ENCODE measurements around the gene IFNA16.
"Not testable (repeated sequence)": the region's sequence is repeated elsewhere in the genome, so short reads cannot be mapped to it uniquely, and the experiment has no call there.

Gene IFNA16

DNA sequence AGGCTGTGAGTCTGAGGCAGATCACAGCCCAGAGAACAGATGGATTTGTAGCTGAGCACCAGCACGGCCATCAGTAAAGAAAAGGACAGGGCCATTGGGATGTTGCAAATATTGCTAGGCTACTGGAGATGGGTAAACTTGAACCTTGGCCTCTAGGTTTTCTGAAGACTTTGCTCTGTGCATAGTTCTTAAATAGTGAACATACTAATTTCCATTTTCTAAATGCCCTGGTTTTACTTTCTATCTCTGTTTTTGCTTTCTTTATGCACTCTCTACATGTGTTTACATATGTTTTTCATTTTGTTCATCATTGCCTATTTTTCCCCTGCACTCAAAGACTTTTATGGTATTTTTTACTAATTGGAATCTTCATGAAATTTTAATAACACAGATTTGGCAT, at the start of gene IFNA16:
Gene IFNA16, minus strand, starts transcription at position 101 of the 400 bp plus-strand sequence. Its CDS starts 6 bp downstream, at position 95.
- not testable (repeated sequence) for H3K4me3 ChIP-seq (ENCODE audit: low read depth, low read length); H3K27me3 ChIP-seq (ENCODE audit: control insufficient read depth, insufficient read depth, low read length); H3K27ac ChIP-seq; H3K9me3 ChIP-seq (ENCODE audit: control insufficient read depth, low read length); H3K79me2 ChIP-seq; H3K4me2 ChIP-seq (ENCODE audit: low read length); H3K4me1 ChIP-seq; H2AFZ ChIP-seq; H3K9ac ChIP-seq; H3K36me3 ChIP-seq (ENCODE audit: control insufficient read depth, insufficient read depth, low read length)

DNA sequence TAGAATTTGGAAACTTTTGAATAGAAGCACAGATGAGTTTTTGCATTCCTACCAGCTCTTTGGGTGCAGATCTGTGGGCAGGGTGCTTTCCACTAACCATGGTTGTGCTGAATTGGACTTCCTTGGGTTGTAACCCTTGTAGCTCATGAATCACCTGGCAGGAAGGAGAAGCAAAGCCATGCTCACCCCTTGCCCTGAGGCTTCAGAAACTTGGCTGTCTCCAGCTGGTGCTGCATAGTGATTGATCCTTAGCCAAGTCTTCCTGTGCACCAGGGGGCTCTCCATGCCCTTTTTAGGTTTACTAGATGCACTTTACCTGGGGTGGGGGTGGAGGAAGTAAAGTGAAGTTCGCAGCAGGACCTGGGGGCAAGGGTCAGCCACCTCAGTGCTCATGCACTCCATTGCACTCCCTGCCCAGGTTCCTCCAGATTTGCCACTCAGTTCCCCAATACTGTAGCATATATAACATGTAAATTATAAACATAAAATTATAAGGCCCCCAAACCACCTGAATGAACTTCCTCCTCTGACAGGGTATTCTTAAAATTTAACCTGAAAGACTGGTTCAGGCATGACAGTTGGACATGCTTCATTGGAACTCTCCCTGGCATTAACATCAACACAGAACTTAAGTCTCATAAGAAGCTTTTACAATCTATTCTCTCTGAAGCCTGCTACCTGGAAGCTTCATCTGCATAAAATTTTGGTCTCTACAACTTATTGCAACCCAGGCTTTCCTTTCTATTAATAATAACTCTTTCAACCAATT, 48.5 kb upstream of the IFNA16 start:
- H3K4me1 ChIP-seq, result no peaks in the 10 kb centered on the region

DNA sequence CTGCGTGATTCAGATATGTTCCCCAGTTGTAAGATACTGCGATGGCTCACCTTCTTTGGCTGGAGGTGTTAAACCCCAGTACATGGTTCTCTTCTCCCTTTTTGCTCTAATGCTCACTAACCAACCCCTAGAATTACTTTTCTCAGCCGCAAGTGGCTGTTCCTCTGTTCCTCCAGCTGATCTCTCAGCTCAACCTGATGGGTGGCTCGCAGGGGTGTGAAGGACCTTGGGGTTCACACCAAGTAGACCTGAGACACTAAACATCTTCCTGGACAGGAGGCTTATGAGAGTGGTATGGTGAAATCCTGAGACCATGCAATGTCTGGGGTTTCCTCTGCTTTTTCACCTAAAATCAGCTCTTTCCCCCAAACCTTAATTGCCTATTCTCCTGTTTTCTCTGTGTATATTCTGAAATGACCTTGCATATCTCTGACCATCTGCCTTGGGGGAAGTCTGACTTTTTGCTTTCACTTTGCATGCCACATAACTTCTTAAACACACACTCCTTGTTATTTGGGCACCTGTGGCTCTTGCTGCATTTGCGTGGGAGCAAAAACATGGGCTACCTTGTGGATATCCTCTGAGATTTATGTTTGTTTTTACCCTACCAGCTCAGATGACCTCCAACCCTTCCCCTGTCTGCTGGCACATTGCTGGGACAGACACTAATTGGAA, 38.6 kb upstream of the IFNA16 start:
- no peak overlapping the region for H3K9ac ChIP-seq
- no peaks in the 10 kb centered on the region for H3K36me3 ChIP-seq (ENCODE audit: control insufficient read depth, insufficient read depth, low read length)
- no peaks in the 10 kb centered on the region for H3K27me3 ChIP-seq (ENCODE audit: control insufficient read depth, insufficient read depth, low read length)
- no peaks in the 10 kb centered on the region for H3K4me1 ChIP-seq
- no peak overlapping the region for H3K4me2 ChIP-seq (ENCODE audit: low read length)
- H2AFZ ChIP-seq, result no peak overlapping the region
- no peaks in the 10 kb centered on the region for H3K79me2 ChIP-seq
- no peak overlapping the region for H3K27ac ChIP-seq
- no peak overlapping the region for H3K4me3 ChIP-seq (ENCODE audit: low read depth, low read length)
- TF ChIP-seq, protein P1, sequence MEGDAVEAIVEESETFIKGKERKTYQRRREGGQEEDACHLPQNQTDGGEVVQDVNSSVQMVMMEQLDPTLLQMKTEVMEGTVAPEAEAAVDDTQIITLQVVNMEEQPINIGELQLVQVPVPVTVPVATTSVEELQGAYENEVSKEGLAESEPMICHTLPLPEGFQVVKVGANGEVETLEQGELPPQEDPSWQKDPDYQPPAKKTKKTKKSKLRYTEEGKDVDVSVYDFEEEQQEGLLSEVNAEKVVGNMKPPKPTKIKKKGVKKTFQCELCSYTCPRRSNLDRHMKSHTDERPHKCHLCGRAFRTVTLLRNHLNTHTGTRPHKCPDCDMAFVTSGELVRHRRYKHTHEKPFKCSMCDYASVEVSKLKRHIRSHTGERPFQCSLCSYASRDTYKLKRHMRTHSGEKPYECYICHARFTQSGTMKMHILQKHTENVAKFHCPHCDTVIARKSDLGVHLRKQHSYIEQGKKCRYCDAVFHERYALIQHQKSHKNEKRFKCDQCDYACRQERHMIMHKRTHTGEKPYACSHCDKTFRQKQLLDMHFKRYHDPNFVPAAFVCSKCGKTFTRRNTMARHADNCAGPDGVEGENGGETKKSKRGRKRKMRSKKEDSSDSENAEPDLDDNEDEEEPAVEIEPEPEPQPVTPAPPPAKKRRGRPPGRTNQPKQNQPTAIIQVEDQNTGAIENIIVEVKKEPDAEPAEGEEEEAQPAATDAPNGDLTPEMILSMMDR (IDR thresholded peaks at IDR 0.05), result no peak
- H3K9me3 ChIP-seq (ENCODE audit: control insufficient read depth, low read length), result no peaks in the 10 kb centered on the region

More for the DNA sequence above, 48.5 kb upstream of the IFNA16 start:
- no peaks in the 10 kb centered on the region for H3K79me2 ChIP-seq
- H3K36me3 ChIP-seq (ENCODE audit: control insufficient read depth, insufficient read depth, low read length), result no peaks in the 10 kb centered on the region
- no peak overlapping the region for H3K9ac ChIP-seq
- H2AFZ ChIP-seq, result no peak overlapping the region
- no peak overlapping the region for H3K27ac ChIP-seq
- no peaks in the 10 kb centered on the region for H3K27me3 ChIP-seq (ENCODE audit: control insufficient read depth, insufficient read depth, low read length)
- no peak overlapping the region for H3K4me3 ChIP-seq (ENCODE audit: low read depth, low read length)
- H3K4me2 ChIP-seq (ENCODE audit: low read length), result no peak overlapping the region
- TF ChIP-seq, protein P1 (IDR thresholded peaks at IDR 0.05), result no peak
- no peaks in the 10 kb centered on the region for H3K9me3 ChIP-seq (ENCODE audit: control insufficient read depth, low read length)

DNA sequence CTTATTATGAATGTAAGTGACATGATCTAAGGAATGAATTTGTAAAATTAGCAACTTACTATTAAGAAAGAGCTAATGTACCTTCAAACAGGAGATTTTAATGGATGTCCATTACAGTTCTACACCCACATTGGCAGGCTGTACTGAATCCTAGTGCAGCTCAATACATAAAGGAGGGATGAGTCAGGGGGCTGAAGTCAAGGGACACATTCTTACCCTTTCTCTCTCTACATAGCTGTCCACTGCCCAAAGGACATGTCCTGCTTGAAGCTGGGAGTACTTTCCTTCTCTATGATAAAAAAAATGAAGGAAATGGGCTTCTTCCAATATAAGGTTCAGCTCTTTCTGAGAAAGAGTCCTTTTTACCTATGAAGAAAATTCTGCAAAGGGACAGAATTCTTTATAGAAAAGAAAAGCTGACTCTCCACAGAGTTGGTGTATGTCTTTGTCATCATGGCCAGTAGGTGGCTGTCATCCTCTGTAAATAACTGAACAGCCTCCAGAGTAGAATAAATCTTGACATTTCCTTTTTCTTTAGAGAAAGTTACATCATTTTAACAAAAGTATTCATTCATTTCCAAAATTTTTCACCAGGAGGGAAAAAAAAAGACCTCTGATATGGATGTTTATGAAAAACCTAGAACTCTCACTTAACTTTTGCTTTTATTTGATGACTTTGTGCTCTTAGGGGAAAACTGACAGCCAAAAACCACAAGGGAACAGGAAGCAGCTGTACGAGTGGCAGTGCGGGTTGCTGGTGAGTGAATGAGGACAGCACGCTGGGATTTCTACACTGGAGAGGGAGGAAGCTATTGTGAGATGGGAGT, 35.8 kb upstream of the IFNA16 start:
- no peaks in the 10 kb centered on the region for H3K27me3 ChIP-seq (ENCODE audit: control insufficient read depth, insufficient read depth, low read length)
- H3K36me3 ChIP-seq (ENCODE audit: control insufficient read depth, insufficient read depth, low read length), result no peaks in the 10 kb centered on the region
- H3K79me2 ChIP-seq, result no peaks in the 10 kb centered on the region
- no peak overlapping the region for H3K4me2 ChIP-seq (ENCODE audit: low read length)
- H3K4me1 ChIP-seq, result no peaks in the 10 kb centered on the region
- H3K9ac ChIP-seq, result no peak overlapping the region
- TF ChIP-seq, protein P1 (IDR thresholded peaks at IDR 0.05), result peak; percentile 15
- H2AFZ ChIP-seq, result no peak overlapping the region
- H3K4me3 ChIP-seq (ENCODE audit: low read depth, low read length), result no peak overlapping the region
- H3K27ac ChIP-seq, result no peak overlapping the region
- no peaks in the 10 kb centered on the region for H3K9me3 ChIP-seq (ENCODE audit: control insufficient read depth, low read length)

DNA sequence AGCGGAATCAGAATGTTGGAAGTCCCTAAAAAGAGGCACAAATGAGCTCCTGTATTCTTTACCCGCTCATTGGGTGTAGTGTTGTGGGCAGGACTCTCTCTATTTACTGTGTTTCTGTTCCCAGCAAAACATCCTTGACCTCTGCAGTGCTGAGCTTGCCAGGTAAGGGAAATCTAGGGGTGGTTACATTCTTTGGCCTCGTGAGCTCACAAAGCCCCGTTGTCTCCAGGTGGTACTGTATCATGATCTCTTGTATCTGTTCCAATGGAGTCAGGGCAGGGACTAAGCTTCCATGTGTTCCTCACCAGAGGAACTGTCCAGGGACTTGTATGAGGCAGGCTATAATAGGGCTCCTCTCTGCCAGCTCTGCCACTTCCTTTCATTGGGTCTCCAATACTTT, 34.5 kb upstream of the IFNA16 start:
- no peak overlapping the region for H3K4me3 ChIP-seq (ENCODE audit: low read depth, low read length)
- H2AFZ ChIP-seq, result no peak overlapping the region
- H3K9ac ChIP-seq, result no peak overlapping the region
- no peak overlapping the region for H3K27ac ChIP-seq
- no peak overlapping the region for H3K4me2 ChIP-seq (ENCODE audit: low read length)
- TF ChIP-seq, protein P1 (IDR thresholded peaks at IDR 0.05), result no peak
- no peaks in the 10 kb centered on the region for H3K27me3 ChIP-seq (ENCODE audit: control insufficient read depth, insufficient read depth, low read length)
- H3K36me3 ChIP-seq (ENCODE audit: control insufficient read depth, insufficient read depth, low read length), result no peaks in the 10 kb centered on the region
- no peaks in the 10 kb centered on the region for H3K4me1 ChIP-seq
- H3K79me2 ChIP-seq, result no peaks in the 10 kb centered on the region
- H3K9me3 ChIP-seq (ENCODE audit: control insufficient read depth, low read length), result no peaks in the 10 kb centered on the region

All from parathyroid adenoma (tissue), 2 donors.